CD4-positive, CD25-positive, alpha-beta regulatory T cell (primary cell): Measurements from ENCODE around the gene PHOX2A. TPM values are rescaled to one million over a fixed set of nuclear protein-coding genes. Genes with fewer than 3 reads are reported as not detected.

Experiments
- ATAC-seq, 2 donors: fragments of 150-1000 bp; cut with Tn5 transposase; one replicate each; pipeline ENCODE4 v1.10.0; 2021; ENCODE audit warnings: low read depth in 2 of 2, moderate number of reproducible peaks in 2 of 2, moderate library complexity in 1 of 2
- DNase-seq, 3 donors: peaks; one replicate each; pipeline versions ENCODE4 v3.0.0 to v3.0.0-alpha.2; 2012 to 2022; ENCODE audit warnings: mixed read lengths in 1 of 3
- H3K27ac ChIP-seq: one replicate; pipeline ENCODE4 v1.7.0; 2013; ENCODE audit warnings: mild to moderate bottlenecking, low read length; ENCODE audit not compliant: insufficient read depth, poor library complexity, severe bottlenecking
- H3K27me3 ChIP-seq: one replicate; pipeline ENCODE4 v1.7.0; 2013; ENCODE audit warnings: low read length; ENCODE audit not compliant: control insufficient read depth, insufficient read depth
- H3K36me3 ChIP-seq: one replicate; pipeline ENCODE4 v1.7.0; 2013; ENCODE audit warnings: mild to moderate bottlenecking, low read length, moderate library complexity; ENCODE audit not compliant: control insufficient read depth, insufficient read depth
- H3K4me1 ChIP-seq: 2 replicates; pipeline ENCODE4 v1.7.0; 2013; ENCODE audit warnings: mild to moderate bottlenecking, low read length; ENCODE audit not compliant: insufficient read depth, control insufficient read depth, poor library complexity, severe bottlenecking
- H3K4me3 ChIP-seq: one replicate; pipeline ENCODE4 v1.7.0; 2013; ENCODE audit warnings: low read depth, mild to moderate bottlenecking, low read length, moderate library complexity
- H3K9me3 ChIP-seq, 2 experiments: 1 replicate in 1 of 2; 2 replicates in 1 of 2; pipeline ENCODE4 v1.7.0; 2013; ENCODE audit warnings: low read length in 2 of 2, mild to moderate bottlenecking in 1 of 2, moderate library complexity in 1 of 2; ENCODE audit not compliant: control insufficient read depth in 2 of 2
- H3K27ac Mint-ChIP-seq, 3 donors: one replicate each; pipeline ENCODE4 v1.8.0; 2020 to 2022; ENCODE audit warnings: mild to moderate bottlenecking in 3 of 3, mixed read lengths in 3 of 3, moderate library complexity in 2 of 3
- H3K27me3 Mint-ChIP-seq: one replicate; pipeline ENCODE4 v1.8.0; 2022; ENCODE audit warnings: mild to moderate bottlenecking, mixed read lengths
- H3K36me3 Mint-ChIP-seq: one replicate; pipeline ENCODE4 v1.8.0; 2020; ENCODE audit warnings: mixed read lengths
- H3K4me1 Mint-ChIP-seq, 4 donors: one replicate each; pipeline ENCODE4 v1.8.0; 2020 to 2022; ENCODE audit warnings: mixed read lengths in 4 of 4, mild to moderate bottlenecking in 1 of 4
- H3K4me3 Mint-ChIP-seq, 4 donors: one replicate each; pipeline ENCODE4 v1.8.0; 2020 to 2022; ENCODE audit warnings: mild to moderate bottlenecking in 4 of 4, mixed read lengths in 4 of 4, moderate library complexity in 3 of 4
- H3K9me3 Mint-ChIP-seq, 7 donors: one replicate each; pipeline ENCODE4 v1.8.0; 2020 to 2022; ENCODE audit warnings: mixed read lengths in 7 of 7, mild to moderate bottlenecking in 3 of 7, moderate library complexity in 2 of 7
- polyA plus RNA-seq, 4 donors: library from polyadenylated mRNA; unstranded; fragments of 300-500 nt; fragmentation: Illumina TruSeq; gene quantifications; one replicate each; pipeline ENCODE4 v1.2.3, GENCODE V29; 2021
- total RNA-seq: library from RNA; stranded (reverse); gene quantifications from one replicate; pipeline ENCODE4 v1.2.3, GENCODE V29; 2022

Gene PHOX2A
- total and polyA plus RNA-seq, 5 donors from 2014 or later: not detected

DNA sequence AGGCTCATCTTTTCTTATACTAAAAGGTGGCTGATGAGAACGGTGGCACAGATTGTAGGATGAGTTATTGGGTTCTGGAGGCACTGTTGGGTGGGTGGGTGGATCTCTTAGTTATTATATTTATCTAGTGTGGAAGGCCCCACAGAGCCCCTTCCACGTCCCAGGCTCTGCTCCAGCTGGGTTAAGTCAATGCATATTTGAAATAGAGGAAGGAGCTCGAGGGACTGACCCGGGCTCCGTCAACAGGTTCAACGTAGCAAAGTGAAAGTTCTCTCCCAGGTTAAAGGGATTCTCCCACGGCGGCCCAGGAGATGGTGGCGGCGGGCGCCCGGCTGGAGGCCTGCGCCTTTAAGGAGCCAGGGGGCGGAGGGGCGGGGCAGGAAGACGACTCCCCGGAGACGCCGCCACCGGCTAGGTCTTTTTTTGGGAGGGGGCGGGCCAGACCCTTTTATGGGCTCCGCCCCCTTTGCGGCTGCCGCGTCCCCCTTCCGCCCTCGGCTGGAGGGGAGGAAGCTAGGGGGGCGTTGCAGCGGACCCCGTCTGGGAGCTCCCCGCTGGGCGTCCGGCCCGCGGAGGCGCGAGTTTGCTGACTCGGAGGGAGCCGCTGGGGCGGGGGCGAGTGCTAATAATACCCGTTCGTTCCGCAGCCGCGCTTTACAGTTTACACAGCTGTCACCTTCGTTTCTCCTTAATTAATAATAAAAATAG, 20.9 kb downstream of the PHOX2A start:
- Histone ChIP-seq H3K9me3 (no peaks in the 10 kb centered on the region), H3K27ac (peak overlapping the region; percentile 86), H3K4me1 (peaks cover 27% of the 10 kb centered on the region), H3K4me3 (peak overlapping the region; percentile 76), H3K27me3 (peaks cover under 1% of the 10 kb centered on the region), H3K36me3 (no peaks in the 10 kb centered on the region)
- ATAC-seq: peak; percentile 83 to 84
- Mint-ChIP-seq H3K27me3 (peaks cover 14% of the 10 kb centered on the region), H3K4me1 (peaks cover 3 to 34% (median 21%) of the 10 kb centered on the region in 4 donors), H3K4me3 (peak overlapping the region; percentile 93 to 100 (median 94)), H3K36me3 (no peaks in the 10 kb centered on the region), H3K27ac (peak overlapping the region; percentile 83 to 94 (median 85)), H3K9me3 (no peaks in the 10 kb centered on the region)
- peak; percentile 92 to 98 (median 92) for DNase-seq

- ATAC-seq: no peak
- Mint-ChIP-seq H3K36me3 (no peaks in the 10 kb centered on the region), H3K4me1 (peaks cover 3 to 34% (median 22%) of the 10 kb centered on the region in 4 donors), H3K27me3 (peaks cover 18% of the 10 kb centered on the region), H3K9me3 (peaks cover 0 to 2% (median 0%) of the 10 kb centered on the region in 7 donors), H3K27ac (peak overlapping the region; percentile 63 to 94 (median 85)), H3K4me3 (peak overlapping the region; percentile 93 to 100 (median 94))
- peaks cover 27% of the 10 kb centered on the region for H3K4me1 ChIP-seq
- peak overlapping the region; percentile 86 for H3K27ac ChIP-seq
- H3K36me3 ChIP-seq: no peaks in the 10 kb centered on the region
- H3K9me3 ChIP-seq: no peaks in the 10 kb centered on the region
- H3K27me3 ChIP-seq: peaks cover 4% of the 10 kb centered on the region
- DNase-seq: no peak
- peak overlapping the region; percentile 76 for H3K4me3 ChIP-seq
These were observed 21.7 kb downstream of the PHOX2A start for GRCh38 chr11:72222106-72222891.

DNA sequence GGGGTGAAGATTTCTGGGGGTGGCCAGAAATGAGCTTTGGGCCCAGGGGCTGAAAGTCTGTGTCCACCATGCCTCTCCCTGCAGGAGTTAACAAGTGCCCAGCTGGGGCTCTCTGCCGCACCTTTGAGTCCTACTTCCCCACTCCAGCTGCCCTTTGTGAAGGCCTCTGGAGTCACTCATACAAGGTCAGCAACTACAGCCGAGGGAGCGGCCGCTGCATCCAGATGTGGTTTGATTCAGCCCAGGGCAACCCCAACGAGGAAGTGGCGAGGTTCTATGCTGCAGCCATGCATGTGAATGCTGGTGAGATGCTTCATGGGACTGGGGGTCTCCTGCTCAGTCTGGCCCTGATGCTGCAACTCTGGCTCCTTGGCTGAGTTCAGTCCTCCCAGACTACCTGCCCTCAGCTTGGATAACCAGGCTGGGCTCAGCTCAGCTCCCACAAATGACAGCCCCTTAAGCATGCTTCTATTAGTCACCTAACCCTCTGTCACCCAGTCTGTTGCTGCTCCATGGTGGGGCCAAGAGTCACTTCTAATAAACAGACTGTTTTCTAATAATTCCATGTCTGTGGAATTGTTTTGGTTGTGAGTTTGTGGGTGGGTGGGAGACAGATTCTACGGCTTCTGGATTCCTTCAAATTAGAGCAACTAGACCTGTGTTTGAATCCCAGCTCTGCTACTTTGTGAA, 22.4 kb downstream of the PHOX2A start:
- Mint-ChIP-seq H3K4me1 (peaks cover 3 to 29% (median 20%) of the 10 kb centered on the region in 4 donors), H3K27me3 (peaks cover 25% of the 10 kb centered on the region), H3K9me3 (peaks cover 0 to 2% (median 0%) of the 10 kb centered on the region in 7 donors), H3K4me3 (peak overlapping the region in 1 of 4 donors; percentile 86), H3K27ac (peak overlapping the region in 2 of 3 donors; percentile 55 to 85), H3K36me3 (no peaks in the 10 kb centered on the region)
- no peak for DNase-seq
- no peak overlapping the region for H3K4me3 ChIP-seq
- no peaks in the 10 kb centered on the region for H3K36me3 ChIP-seq
- H3K27me3 ChIP-seq: peaks cover 6% of the 10 kb centered on the region
- ATAC-seq: no peak
- H3K4me1 ChIP-seq: peaks cover 27% of the 10 kb centered on the region
- H3K27ac ChIP-seq: no peak overlapping the region
- H3K9me3 ChIP-seq: no peaks in the 10 kb centered on the region

GRCh38 chr11:72220696-72221363, 23.1 kb downstream of the PHOX2A start:
- Histone ChIP-seq H3K27me3 (peaks cover 6% of the 10 kb centered on the region), H3K9me3 (no peaks in the 10 kb centered on the region), H3K36me3 (no peaks in the 10 kb centered on the region), H3K4me3 (no peak overlapping the region), H3K27ac (no peak overlapping the region), H3K4me1 (peaks cover 24% of the 10 kb centered on the region)
- Mint-ChIP-seq H3K9me3 (peaks cover 0 to 2% (median 0%) of the 10 kb centered on the region in 7 donors), H3K4me1 (peaks cover 3 to 22% (median 16%) of the 10 kb centered on the region in 4 donors), H3K27ac (peak overlapping the region; percentile 50 to 60 (median 55)), H3K36me3 (no peaks in the 10 kb centered on the region), H3K27me3 (peaks cover 28% of the 10 kb centered on the region), H3K4me3 (peak overlapping the region in 2 of 4 donors; percentile 62 to 86)
- DNase-seq (no peak), ATAC-seq (no peak)

- Mint-ChIP-seq H3K4me3 (peak overlapping the region in 1 of 4 donors; percentile 5), H3K36me3 (no peaks in the 10 kb centered on the region), H3K4me1 (peaks cover 3 to 13% (median 8%) of the 10 kb centered on the region in 4 donors), H3K27ac (no peak overlapping the region), H3K9me3 (peaks cover 0 to 5% (median 0%) of the 10 kb centered on the region in 7 donors), H3K27me3 (peaks cover 46% of the 10 kb centered on the region)
- Histone ChIP-seq H3K27ac (no peak overlapping the region), H3K27me3 (peaks cover 15% of the 10 kb centered on the region), H3K4me3 (no peak overlapping the region), H3K4me1 (peaks cover 9% of the 10 kb centered on the region), H3K36me3 (no peaks in the 10 kb centered on the region), H3K9me3 (no peaks in the 10 kb centered on the region)
- no peak for ATAC-seq
- DNase-seq: no peak
These were observed 25.7 kb downstream of the PHOX2A start for GRCh38 chr11:72218251-72218745.

GRCh38 chr11:72217841-72218240, 26.1 kb downstream of the PHOX2A start:
- Mint-ChIP-seq H3K27me3 (peaks cover 51% of the 10 kb centered on the region), H3K9me3 (peaks cover 0 to 5% (median 0%) of the 10 kb centered on the region in 7 donors), H3K27ac (no peak overlapping the region), H3K4me3 (peak overlapping the region in 1 of 4 donors; percentile 5), H3K36me3 (no peaks in the 10 kb centered on the region), H3K4me1 (peaks cover 3 to 10% (median 7%) of the 10 kb centered on the region in 4 donors)
- H3K27me3 ChIP-seq: peaks cover 19% of the 10 kb centered on the region
- H3K27ac ChIP-seq: no peak overlapping the region
- peaks cover 8% of the 10 kb centered on the region for H3K4me1 ChIP-seq
- H3K9me3 ChIP-seq: no peaks in the 10 kb centered on the region
- H3K36me3 ChIP-seq: no peaks in the 10 kb centered on the region
- ATAC-seq (no peak), DNase-seq (no peak)
- no peak overlapping the region for H3K4me3 ChIP-seq

DNA sequence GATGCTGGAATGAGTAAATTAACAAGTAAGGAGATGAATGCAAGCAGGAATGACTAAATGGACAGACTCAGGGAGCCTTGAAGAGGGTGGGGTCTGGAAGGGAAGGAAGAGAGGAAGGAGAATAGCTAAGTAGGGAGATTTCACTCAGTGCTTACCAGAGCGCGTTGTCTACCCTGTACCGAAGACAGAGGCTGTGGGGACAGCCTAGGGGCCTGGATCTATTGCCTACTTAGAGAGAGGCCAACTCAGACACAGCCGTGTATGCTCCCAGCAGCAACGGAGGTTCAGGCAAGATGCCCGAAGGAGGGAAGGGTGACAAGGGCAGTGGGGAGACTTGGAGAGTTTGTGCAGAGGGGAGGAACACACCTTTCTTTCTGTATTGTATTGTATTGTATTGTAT, 27.3 kb downstream of the PHOX2A start, which contains the start of gene FOLR2:
FOLR2 (plus strand) TSS at position 157 of the 400 bp plus-strand sequence. CDS start 1,791 bp downstream, outside the sequence.
- Mint-ChIP-seq H3K36me3 (no peaks in the 10 kb centered on the region), H3K9me3 (peaks cover 0 to 5% (median 0%) of the 10 kb centered on the region in 7 donors), H3K4me1 (peaks cover 0 to 2% (median under 1%) of the 10 kb centered on the region in 4 donors), H3K27me3 (peaks cover 53% of the 10 kb centered on the region), H3K27ac (peak within 1 kb of the TSS in 1 of 3 donors; percentile 10), H3K4me3 (peak within 1 kb of the TSS in 1 of 4 donors; percentile 17)
- no peaks in the 10 kb centered on the region for H3K4me1 ChIP-seq
- peaks cover 19% of the 10 kb centered on the region for H3K27me3 ChIP-seq
- no peak within 1 kb of the TSS for H3K27ac ChIP-seq
- H3K4me3 ChIP-seq: no peak within 1 kb of the TSS
- H3K9me3 ChIP-seq: no peaks in the 10 kb centered on the region
- DNase-seq: no peak
- H3K36me3 ChIP-seq: no peaks in the 10 kb centered on the region
- ATAC-seq: no peak
